Transverse colon (tissue), 4 donors: ENCODE results near the gene AMBP. TPM values are rescaled to one million over a fixed set of nuclear protein-coding genes. Genes with fewer than 3 reads are reported as not detected.

Experiments used
- DNase-seq: peaks from one replicate; pipeline ENCODE4 v3.0.0-alpha.2; 2019
- H3K27ac ChIP-seq, 4 donors: fragments of 200-600 bp; sonication (generic); 2 replicates each; pipeline ENCODE4 v1.5.1; 2016 to 2018; ENCODE audit warnings: inconsistent platforms in 4 of 4
- H3K27me3 ChIP-seq: fragments of 200-600 bp; sonication (generic); 2 replicates; pipeline ENCODE4 v1.5.1; 2017; ENCODE audit warnings: inconsistent platforms
- H3K36me3 ChIP-seq, 4 donors: fragments of 200-600 bp; sonication (generic); 2 replicates each; pipeline ENCODE4 v1.5.1; 2017 to 2019; ENCODE audit warnings: inconsistent platforms in 4 of 4
- H3K4me1 ChIP-seq, 4 donors: fragments of 200-600 bp; sonication (generic); 2 replicates each; pipeline ENCODE4 v1.5.1; 2017 to 2020; ENCODE audit warnings: inconsistent platforms in 4 of 4
- H3K4me3 ChIP-seq, 4 donors: fragments of 200-600 bp; sonication (generic); 1 replicate in 1 of 4; 2 replicates in 3 of 4; pipeline versions ENCODE4 v1.5.1 to v1.6.1; 2017 to 2019; ENCODE audit warnings: inconsistent platforms in 4 of 4
- H3K9me3 ChIP-seq, 2 donors: fragments of 200-600 bp; sonication (generic); 2 replicates each; pipeline ENCODE4 v1.5.1; 2017 to 2019; ENCODE audit warnings: inconsistent platforms in 2 of 2
- CTCF ChIP-seq, 5 experiments: fragments of 200-600 bp in 3 of 5; fragments of 450-650 bp in 2 of 5; sonication (generic) in 3 of 5; IDR thresholded peaks; 1 replicate in 2 of 5; 2 replicates in 3 of 5; pipeline ENCODE4 v1.5.1; 2016 to 2017; ENCODE audit warnings: antibody characterized with exemption in 5 of 5, inconsistent platforms in 3 of 5, mild to moderate bottlenecking in 2 of 5, moderate library complexity in 1 of 5
- EP300 ChIP-seq: sonication (generic); formaldehyde crosslinking; IDR thresholded peaks from one replicate; pipeline ENCODE4 v1.6.1; 2017; ENCODE audit warnings: antibody characterized with exemption, low read depth
- POLR2A ChIP-seq: fragments of 450-650 bp; IDR thresholded peaks from one replicate; pipeline ENCODE4 v1.6.1; 2016; ENCODE audit warnings: antibody characterized with exemption, mild to moderate bottlenecking, moderate library complexity
- POLR2AphosphoS5 ChIP-seq, 3 donors: sonication (generic); formaldehyde crosslinking; IDR thresholded peaks; one replicate each; pipeline ENCODE4 v1.6.1; 2016; ENCODE audit warnings: antibody characterized with exemption in 3 of 3
- WGBS, 2 donors: methylation state at CpG; one replicate each; pipeline ENCODE4 v1.1.5; 2018; ENCODE audit warnings: low coverage in 1 of 2; 5-methylcytosine and 5-hydroxymethylcytosine counted together
- in situ Hi-C, 4 donors: fragments of 200-750 bp; cut with MboI; loops; one replicate each; pipeline versions ENCODE4 v1.15.0 to v1.15.1; 2017; ENCODE audit warnings: low sequenced_read_pairs in 3 of 4, low pct_ligation_motif_present in 1 of 4, low pct_unique_long_range_greater_than_20kb in 1 of 4
- intact Hi-C: fragments of 100-400 bp; cut with DNase I; formaldehyde crosslinking; loops from one replicate; pipeline ENCODE4 v1.15.1; 2023; ENCODE audit warnings: low total_unique reads
- total RNA-seq, 4 donors: library from RNA; depleted of rRNA; stranded (reverse); fragments of >200 nt; gene quantifications; one replicate each; pipeline ENCODE4 v1.1.0, GENCODE V29; 2016

Gene AMBP
- total RNA-seq, 4 donors from 2014 or later = 0.96 TPM; not detected in 3

- WGBS, 2 donors = 76% methylated on average over 4 of the region's 4 CpGs; no CpG with 5 or more reads in 1 of the 2 donors
- Histone ChIP-seq H3K36me3 (no peaks in the 10 kb centered on the region), H3K4me1 (peaks cover 0 to 3% (median under 1%) of the 10 kb centered on the region in 4 donors), H3K27me3 (peaks cover 2% of the 10 kb centered on the region), H3K4me3 (no peak overlapping the region), H3K9me3 (no peaks in the 10 kb centered on the region), H3K27ac (no peak overlapping the region)
- no peak for TF ChIP-seq POLR2A
- no peak for TF ChIP-seq POLR2AphosphoS5 (IDR thresholded peaks at IDR 0.05)
- no peak for TF ChIP-seq EP300
- no peak for TF ChIP-seq CTCF (IDR thresholded peaks at IDR 0.05)
- DNase-seq = no peak
- intact Hi-C loops (no loop called here), in situ Hi-C loops (loop anchor here in 1 of 4 donors (25.0 kb wide), 1 partner anchor 195 kb away; no protein-coding TSS in a partner anchor)
Measured at GRCh38 chr9:114092336-114092735, 14.2 kb upstream of the AMBP start.

- H3K27me3 ChIP-seq = no peaks in the 10 kb centered on the region
- intact Hi-C loops (no loop called here), in situ Hi-C loops (loop anchor here in 1 of 4 donors (25.0 kb wide), 1 partner anchor 196 kb away; no protein-coding TSS in a partner anchor)
- no peaks in the 10 kb centered on the region for H3K9me3 ChIP-seq
- no peaks in the 10 kb centered on the region for H3K36me3 ChIP-seq
- no peak for DNase-seq
- no peak overlapping the region for H3K4me3 ChIP-seq
- H3K27ac ChIP-seq = no peak overlapping the region
- no peaks in the 10 kb centered on the region for H3K4me1 ChIP-seq
- no peak for TF ChIP-seq CTCF (IDR thresholded peaks at IDR 0.05)
- no peak for TF ChIP-seq POLR2A
- TF ChIP-seq EP300 = no peak
- no peak for TF ChIP-seq POLR2AphosphoS5 (IDR thresholded peaks at IDR 0.05)
- WGBS, 2 donors = 89% methylated on average over 8 of the region's 8 CpGs; no CpG with 5 or more reads in 1 of the 2 donors
Measured at GRCh38 chr9:114091711-114092110, 13.6 kb upstream of the AMBP start.

GRCh38 chr9:114090798-114091197 lies 12.7 kb upstream of the AMBP start:
- DNase-seq = no peak
- no peaks in the 10 kb centered on the region for H3K36me3 ChIP-seq
- WGBS, 2 donors = 83 to 85% methylated on average over 2 to 4 of the region's 4 CpGs
- H3K4me1 ChIP-seq = no peaks in the 10 kb centered on the region
- H3K9me3 ChIP-seq = no peaks in the 10 kb centered on the region
- in situ Hi-C loops (loop anchor here in 1 of 4 donors (25.0 kb wide), 1 partner anchor 197 kb away; no protein-coding TSS in a partner anchor), intact Hi-C loops (no loop called here)
- no peaks in the 10 kb centered on the region for H3K27me3 ChIP-seq
- no peak overlapping the region for H3K4me3 ChIP-seq
- no peak overlapping the region for H3K27ac ChIP-seq
- no peak for TF ChIP-seq POLR2A
- no peak for TF ChIP-seq POLR2AphosphoS5 (IDR thresholded peaks at IDR 0.05)
- no peak for TF ChIP-seq EP300
- TF ChIP-seq CTCF (IDR thresholded peaks at IDR 0.05) = no peak

- no peaks in the 10 kb centered on the region for H3K9me3 ChIP-seq
- no peak for DNase-seq
- no peaks in the 10 kb centered on the region for H3K4me1 ChIP-seq
- no peak overlapping the region for H3K4me3 ChIP-seq
- TF ChIP-seq POLR2A = no peak
- TF ChIP-seq CTCF (IDR thresholded peaks at IDR 0.05) = no peak
- no peak for TF ChIP-seq EP300
- H3K36me3 ChIP-seq = no peaks in the 10 kb centered on the region
- H3K27ac ChIP-seq = no peak overlapping the region
- in situ Hi-C loops = loop anchor here in 3 of 4 donors (10.0 to 25.0 kb wide), 3 partner anchors 195 to 205 kb away; no protein-coding TSS in a partner anchor
- intact Hi-C loops = no loop called here
- WGBS, 2 donors = 79% methylated on average over 4 of the region's 4 CpGs; no CpG with 5 or more reads in 1 of the 2 donors
- no peaks in the 10 kb centered on the region for H3K27me3 ChIP-seq
Measured at GRCh38 chr9:114089206-114089840, 11.2 kb upstream of the AMBP start.
